Measurements from ENCODE around the gene OTUB2.

OTUB2 gene

GRCh38 chr14:93994919-93995682 lies 31.0 kb upstream of the OTUB2 start:
- FAIRE-seq (no peak), DNase-seq (ENCODE audit: insufficient read length, low spot score) (no peak)
- TF ChIP-seq TAF1 (IDR thresholded peaks at IDR 0.05; ENCODE audit: low read depth, low read length) (no peak), POLR2AphosphoS5 (IDR thresholded peaks at IDR 0.05; ENCODE audit: low read depth, low read length) (no peak), POLR2A (IDR thresholded peaks at IDR 0.05; ENCODE audit: low read depth, low read length) (no peak), POU2F2 (IDR thresholded peaks at IDR 0.05; ENCODE audit: low read depth, low read length) (no peak), PAX5 (IDR thresholded peaks at IDR 0.05; ENCODE audit: insufficient read depth, low read length, severe bottlenecking) (no peak), SPI1 (IDR thresholded peaks at IDR 0.05; ENCODE audit: low read depth, low read length) (no peak)

DNA sequence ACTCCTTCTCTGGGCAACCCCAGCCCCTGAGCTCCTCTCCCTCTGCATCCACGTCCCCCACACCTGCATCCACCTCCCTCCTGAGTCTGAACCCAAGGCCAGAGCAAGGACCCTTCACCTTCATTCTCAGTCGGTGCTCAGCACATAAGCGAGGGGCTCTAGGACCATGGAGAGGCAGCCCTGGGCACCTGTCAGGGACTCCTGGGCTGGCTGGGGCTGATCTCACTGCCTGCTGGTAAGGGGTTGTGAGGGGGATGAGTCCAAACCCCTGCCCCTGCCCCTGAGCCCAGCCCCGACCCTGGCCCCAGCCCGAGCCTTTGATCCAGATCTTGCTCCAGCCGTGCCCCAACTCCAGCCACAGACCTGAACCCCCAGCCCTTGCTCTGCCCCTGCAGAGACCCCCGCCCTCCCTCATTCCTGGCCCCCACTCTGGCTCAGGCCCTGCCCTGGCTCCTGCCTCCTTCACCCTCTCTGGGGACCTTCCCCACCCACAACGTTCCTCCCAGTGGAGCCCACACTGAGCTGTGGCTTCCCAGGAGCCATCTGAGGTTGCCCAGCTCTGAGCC lies 29.9 kb upstream of the OTUB2 start:
- TF ChIP-seq TAF1 (IDR thresholded peaks at IDR 0.05; ENCODE audit: low read depth, low read length) (no peak), POLR2AphosphoS5 (IDR thresholded peaks at IDR 0.05; ENCODE audit: low read depth, low read length) (no peak), POLR2A (IDR thresholded peaks at IDR 0.05; ENCODE audit: low read depth, low read length) (no peak), PAX5 (IDR thresholded peaks at IDR 0.05; ENCODE audit: insufficient read depth, low read length, severe bottlenecking) (no peak), POU2F2 (IDR thresholded peaks at IDR 0.05; ENCODE audit: low read depth, low read length) (no peak), SPI1 (IDR thresholded peaks at IDR 0.05; ENCODE audit: low read depth, low read length) (no peak)
- FAIRE-seq: no peak

GRCh38 chr14:93997082-93997481 lies 29.1 kb upstream of the OTUB2 start, which contains the start of gene CCDC197:
TSS of gene CCDC197 (plus strand) at chr14:93997301. CDS start at chr14:93998132, 831 bp downstream.
- TF ChIP-seq POLR2AphosphoS5 (IDR thresholded peaks at IDR 0.05; ENCODE audit: low read depth, low read length) (no peak), SPI1 (IDR thresholded peaks at IDR 0.05; ENCODE audit: low read depth, low read length) (no peak), PAX5 (IDR thresholded peaks at IDR 0.05; ENCODE audit: insufficient read depth, low read length, severe bottlenecking) (no peak), TAF1 (IDR thresholded peaks at IDR 0.05; ENCODE audit: low read depth, low read length) (no peak), POLR2A (IDR thresholded peaks at IDR 0.05; ENCODE audit: low read depth, low read length) (no peak), POU2F2 (IDR thresholded peaks at IDR 0.05; ENCODE audit: low read depth, low read length) (no peak)
- DNase-seq (ENCODE audit: insufficient read length, low spot score): no peak
- FAIRE-seq: no peak

More for the DNA sequence above, 29.9 kb upstream of the OTUB2 start:
- DNase-seq (ENCODE audit: insufficient read length, low spot score): no peak

- no peak for TF ChIP-seq POLR2A (IDR thresholded peaks at IDR 0.05; ENCODE audit: low read depth, low read length)
- no peak for TF ChIP-seq PAX5 (IDR thresholded peaks at IDR 0.05; ENCODE audit: insufficient read depth, low read length, severe bottlenecking)
- TF ChIP-seq POLR2AphosphoS5 (IDR thresholded peaks at IDR 0.05; ENCODE audit: low read depth, low read length): no peak
- no peak for TF ChIP-seq POU2F2 (IDR thresholded peaks at IDR 0.05; ENCODE audit: low read depth, low read length)
- TF ChIP-seq SPI1 (IDR thresholded peaks at IDR 0.05; ENCODE audit: low read depth, low read length): no peak
- TF ChIP-seq TAF1 (IDR thresholded peaks at IDR 0.05; ENCODE audit: low read depth, low read length): no peak
- no peak for FAIRE-seq
- DNase-seq (ENCODE audit: insufficient read length, low spot score): no peak
Observed at GRCh38 chr14:93997916-93998870, 27.9 kb upstream of the OTUB2 start.

DNA sequence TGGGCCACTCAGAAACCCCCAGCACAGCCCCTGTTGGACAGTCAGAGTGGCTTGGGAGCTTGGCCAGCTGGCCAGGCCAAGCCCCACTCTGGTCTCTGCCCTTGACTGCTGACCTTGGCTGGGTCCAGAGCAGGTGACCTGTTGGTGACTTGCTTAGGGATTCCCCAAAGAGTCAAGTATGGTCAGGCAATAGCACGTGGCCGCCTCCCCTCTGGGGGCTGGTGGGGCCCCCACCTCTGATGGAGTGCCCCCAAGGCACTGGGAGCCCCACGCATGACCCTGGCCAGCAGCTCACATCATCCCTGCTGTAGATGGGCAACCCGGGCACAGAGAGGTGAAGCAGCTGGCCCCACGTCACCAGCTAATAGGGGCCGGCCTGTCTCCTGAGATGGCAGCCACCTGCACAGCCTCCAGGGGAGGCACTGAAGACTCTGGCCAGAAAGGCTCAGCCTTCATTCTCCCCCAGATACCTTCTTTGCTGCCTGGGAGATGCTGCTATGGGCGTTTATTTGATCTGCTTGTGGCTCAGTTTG lies 27.2 kb upstream of the OTUB2 start:
- TF ChIP-seq POLR2A (IDR thresholded peaks at IDR 0.05; ENCODE audit: low read depth, low read length) (no peak), POU2F2 (IDR thresholded peaks at IDR 0.05; ENCODE audit: low read depth, low read length) (no peak), PAX5 (IDR thresholded peaks at IDR 0.05; ENCODE audit: insufficient read depth, low read length, severe bottlenecking) (no peak), POLR2AphosphoS5 (IDR thresholded peaks at IDR 0.05; ENCODE audit: low read depth, low read length) (no peak), TAF1 (IDR thresholded peaks at IDR 0.05; ENCODE audit: low read depth, low read length) (no peak), SPI1 (IDR thresholded peaks at IDR 0.05; ENCODE audit: low read depth, low read length) (no peak)
- FAIRE-seq (no peak), DNase-seq (ENCODE audit: insufficient read length, low spot score) (no peak)

- FAIRE-seq (no peak), DNase-seq (ENCODE audit: insufficient read length, low spot score) (no peak)
- TF ChIP-seq SPI1 (IDR thresholded peaks at IDR 0.05; ENCODE audit: low read depth, low read length) (no peak), PAX5 (IDR thresholded peaks at IDR 0.05; ENCODE audit: insufficient read depth, low read length, severe bottlenecking) (no peak), POLR2AphosphoS5 (IDR thresholded peaks at IDR 0.05; ENCODE audit: low read depth, low read length) (no peak), POU2F2 (IDR thresholded peaks at IDR 0.05; ENCODE audit: low read depth, low read length) (no peak), TAF1 (IDR thresholded peaks at IDR 0.05; ENCODE audit: low read depth, low read length) (no peak), POLR2A (IDR thresholded peaks at IDR 0.05; ENCODE audit: low read depth, low read length) (no peak)
Observed at GRCh38 chr14:93999573-93999972, 26.6 kb upstream of the OTUB2 start.

- TF ChIP-seq PAX5 (IDR thresholded peaks at IDR 0.05; ENCODE audit: insufficient read depth, low read length, severe bottlenecking) (no peak), POLR2AphosphoS5 (IDR thresholded peaks at IDR 0.05; ENCODE audit: low read depth, low read length) (no peak), POLR2A (IDR thresholded peaks at IDR 0.05; ENCODE audit: low read depth, low read length) (no peak), TAF1 (IDR thresholded peaks at IDR 0.05; ENCODE audit: low read depth, low read length) (no peak), SPI1 (IDR thresholded peaks at IDR 0.05; ENCODE audit: low read depth, low read length) (no peak), POU2F2 (IDR thresholded peaks at IDR 0.05; ENCODE audit: low read depth, low read length) (no peak)
- no peak for DNase-seq (ENCODE audit: insufficient read length, low spot score)
- no peak for FAIRE-seq
Observed at GRCh38 chr14:94000267-94000666, 25.9 kb upstream of the OTUB2 start.

DNA sequence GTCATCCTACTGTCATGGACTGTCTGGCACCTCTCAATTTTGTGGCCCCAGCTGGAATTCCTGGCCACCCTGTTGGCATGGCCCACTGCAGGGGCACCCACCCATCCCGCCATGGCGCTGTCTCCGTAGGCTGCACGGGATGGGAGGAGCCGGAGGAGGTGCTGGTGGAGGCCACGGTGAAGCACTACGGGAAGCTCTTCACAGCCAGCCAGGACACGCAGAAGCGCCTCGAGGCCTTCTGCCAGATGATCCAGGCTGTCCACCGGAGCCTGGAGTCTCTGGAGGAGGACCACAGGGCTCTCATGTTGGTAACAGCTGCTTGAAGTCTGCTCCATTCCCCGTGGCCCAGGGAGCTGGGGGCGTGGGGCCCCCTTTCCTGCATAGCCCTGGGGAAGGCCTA lies 25.1 kb upstream of the OTUB2 start:
- no peak for TF ChIP-seq SPI1 (IDR thresholded peaks at IDR 0.05; ENCODE audit: low read depth, low read length)
- TF ChIP-seq PAX5 (IDR thresholded peaks at IDR 0.05; ENCODE audit: insufficient read depth, low read length, severe bottlenecking): no peak
- no peak for TF ChIP-seq POLR2A (IDR thresholded peaks at IDR 0.05; ENCODE audit: low read depth, low read length)
- TF ChIP-seq TAF1 (IDR thresholded peaks at IDR 0.05; ENCODE audit: low read depth, low read length): no peak
- TF ChIP-seq POU2F2 (IDR thresholded peaks at IDR 0.05; ENCODE audit: low read depth, low read length): no peak
- no peak for TF ChIP-seq POLR2AphosphoS5 (IDR thresholded peaks at IDR 0.05; ENCODE audit: low read depth, low read length)
- no peak for DNase-seq (ENCODE audit: insufficient read length, low spot score)
- FAIRE-seq: no peak
